ENCODE measurements around the gene PCLO.
"Not testable (repeated sequence)": the region's sequence is repeated elsewhere in the genome, so short reads cannot be mapped to it uniquely, and the experiment has no call there.

PCLO gene

GRCh38 chr7:82953324-82954027 lies 209.2 kb downstream of the PCLO start:
- DNase-seq = no peak

DNA sequence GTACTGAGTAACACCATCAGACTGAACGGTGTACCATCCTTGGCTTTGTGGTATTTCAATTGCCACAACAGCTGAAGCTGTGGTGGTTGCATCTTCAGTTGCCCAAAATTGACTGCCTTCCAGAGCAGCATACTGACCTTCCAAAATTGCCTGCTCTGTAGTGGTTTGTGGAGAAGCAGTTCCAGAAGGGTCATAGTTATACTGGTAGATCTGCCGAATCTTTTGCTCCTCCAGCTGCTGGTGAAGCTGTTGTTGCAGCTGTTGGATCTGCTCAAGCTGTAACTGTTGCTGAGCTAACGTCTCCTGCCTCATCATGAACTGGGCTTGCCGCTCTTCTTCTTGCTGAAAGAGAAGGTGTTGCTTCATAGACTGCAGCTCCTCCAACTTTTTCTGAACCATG lies 212.2 kb downstream of the PCLO start:
- DNase-seq = no peak

DNA sequence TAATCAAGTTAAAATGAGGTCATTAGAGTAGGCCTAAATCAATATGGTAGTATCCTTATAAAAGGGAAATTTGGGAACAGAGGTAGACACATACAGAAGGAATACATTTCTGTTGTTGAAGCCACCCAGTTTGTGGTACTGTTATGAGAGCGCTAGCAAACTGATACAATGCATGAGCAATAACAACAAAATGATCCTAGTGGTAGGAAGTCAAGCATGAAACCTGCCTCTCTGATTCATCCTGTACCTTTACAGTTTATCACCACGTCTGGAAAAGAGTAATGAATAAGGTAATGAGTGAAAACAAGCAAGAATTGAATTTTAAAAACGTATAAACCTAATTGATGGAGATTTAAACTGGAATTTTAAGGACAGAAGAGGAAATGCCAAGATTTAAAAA lies 217.2 kb downstream of the PCLO start:
- DNase-seq = no peak

- no peak for DNase-seq
These were observed 217.6 kb downstream of the PCLO start for GRCh38 chr7:82945056-82945455.

DNA sequence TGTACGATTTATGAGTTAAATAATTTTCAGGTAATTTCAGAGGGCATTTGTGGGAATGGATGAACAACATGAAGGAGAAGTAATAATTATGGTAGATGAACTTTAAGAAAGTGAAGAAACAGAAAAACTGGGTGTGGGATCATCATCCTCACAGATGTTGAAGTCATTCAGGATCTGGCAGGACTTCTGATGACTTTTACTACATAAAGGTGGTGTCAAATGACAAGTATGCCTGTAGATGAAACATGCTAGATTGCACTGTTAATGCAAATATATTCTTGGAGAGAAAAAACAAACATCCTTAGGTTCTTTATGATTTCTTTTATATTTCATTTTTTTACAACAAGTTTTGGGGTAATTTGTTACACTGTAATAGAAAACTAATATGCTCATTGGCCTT lies 230.2 kb downstream of the PCLO start:
- no peak for DNase-seq

DNA sequence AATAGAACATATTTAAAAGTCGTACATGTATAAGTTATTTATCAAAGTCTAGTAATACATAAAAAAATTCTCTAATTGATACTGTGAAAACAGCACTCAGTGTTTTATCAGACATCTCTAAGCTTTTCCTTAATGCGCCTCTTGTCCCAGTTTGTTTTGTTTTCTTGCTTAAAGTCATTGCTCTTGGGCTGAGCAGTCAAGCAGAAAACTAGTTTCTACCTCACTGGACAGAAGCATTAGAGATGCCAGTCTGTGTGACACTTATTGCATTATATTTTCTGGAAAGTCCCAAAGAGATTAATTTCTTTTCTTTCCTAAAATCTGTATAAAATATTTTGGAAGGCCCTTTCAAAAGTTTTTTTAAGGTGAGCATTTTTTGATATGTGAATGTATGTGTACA lies 236.2 kb downstream of the PCLO start:
- DNase-seq = no peak

DNA sequence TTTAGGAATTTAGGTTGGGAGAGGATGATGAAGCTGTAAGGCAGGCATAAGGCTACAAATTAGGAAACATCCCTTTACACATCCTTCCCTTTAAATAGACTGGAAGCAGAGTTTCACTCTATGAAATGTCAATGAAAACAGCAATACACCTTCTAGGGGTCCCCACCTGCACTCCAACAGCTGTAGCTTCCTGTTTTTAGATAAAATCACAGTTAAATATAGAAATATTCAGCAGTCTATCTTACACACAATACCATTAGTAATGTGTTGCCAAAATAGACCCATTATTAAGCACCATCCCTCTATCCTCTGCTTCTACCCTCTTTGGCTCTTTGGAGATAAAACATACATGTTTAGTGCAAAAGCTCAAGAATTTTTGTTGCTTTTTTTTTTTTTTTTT lies 237.4 kb downstream of the PCLO start:
- DNase-seq = no peak

GRCh38 chr7:82906502-82906901 lies 256.2 kb downstream of the PCLO start:
- no peak for DNase-seq

GRCh38 chr7:82904871-82905270 lies 257.8 kb downstream of the PCLO start:
- no peak for DNase-seq

DNA sequence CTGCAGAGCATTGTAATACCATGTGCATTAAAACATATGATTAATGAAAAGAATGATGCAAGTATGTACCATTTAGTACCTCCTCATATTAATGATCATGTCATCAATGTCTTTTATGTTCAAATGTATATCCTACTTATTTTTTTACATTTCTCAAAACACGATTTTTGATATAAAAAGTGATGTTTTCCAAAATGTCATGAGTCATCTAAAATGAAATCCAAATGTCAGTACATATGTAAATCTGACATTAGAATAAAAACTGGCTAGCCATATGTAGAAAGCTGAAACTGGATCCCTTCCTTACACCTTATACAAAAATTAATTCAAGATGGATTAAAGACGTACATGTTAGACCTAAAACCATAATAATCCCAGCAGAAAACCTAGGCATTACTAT lies 261.6 kb downstream of the PCLO start:
- not testable (repeated sequence) for DNase-seq

- no peak for DNase-seq
These were observed 265.2 kb downstream of the PCLO start for GRCh38 chr7:82897500-82897899.

DNA sequence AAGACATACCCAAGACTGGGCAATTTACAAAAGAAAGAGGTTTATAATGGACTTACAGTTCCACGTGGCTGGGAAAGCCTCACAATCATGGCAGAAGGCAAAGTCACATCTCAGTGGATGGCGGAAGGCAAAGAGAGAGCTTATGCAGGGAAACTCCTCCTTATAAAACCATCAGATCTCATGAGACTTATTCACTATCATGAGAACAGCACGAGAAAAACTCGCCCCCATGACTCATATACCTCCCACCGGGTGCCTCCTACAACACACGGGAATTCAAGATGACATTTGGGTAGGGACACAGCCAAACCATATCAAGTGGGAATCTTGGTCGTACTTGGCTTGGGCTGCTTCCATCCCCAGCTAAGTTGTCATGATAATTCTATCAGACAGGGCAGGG lies 268.3 kb downstream of the PCLO start:
- DNase-seq = not testable (repeated sequence)

DNA sequence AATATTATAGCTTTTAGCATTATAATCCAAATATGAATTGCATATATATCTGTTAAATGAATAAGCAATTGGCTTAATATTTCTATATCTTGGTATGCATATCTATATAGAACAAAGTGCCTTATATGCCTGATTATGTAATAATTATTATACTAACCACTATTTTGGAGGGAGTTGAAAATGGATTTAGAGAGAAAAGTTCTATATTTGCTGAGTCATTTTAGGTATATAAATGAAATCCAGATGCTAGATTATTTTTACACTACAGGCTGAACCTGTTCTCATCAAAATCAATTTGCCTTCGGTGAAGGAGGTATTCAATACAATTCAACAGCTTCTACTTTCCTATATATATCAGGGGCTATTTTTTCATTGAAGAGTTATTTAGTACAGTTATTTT lies 276.4 kb downstream of the PCLO start:
- DNase-seq = no peak

DNA sequence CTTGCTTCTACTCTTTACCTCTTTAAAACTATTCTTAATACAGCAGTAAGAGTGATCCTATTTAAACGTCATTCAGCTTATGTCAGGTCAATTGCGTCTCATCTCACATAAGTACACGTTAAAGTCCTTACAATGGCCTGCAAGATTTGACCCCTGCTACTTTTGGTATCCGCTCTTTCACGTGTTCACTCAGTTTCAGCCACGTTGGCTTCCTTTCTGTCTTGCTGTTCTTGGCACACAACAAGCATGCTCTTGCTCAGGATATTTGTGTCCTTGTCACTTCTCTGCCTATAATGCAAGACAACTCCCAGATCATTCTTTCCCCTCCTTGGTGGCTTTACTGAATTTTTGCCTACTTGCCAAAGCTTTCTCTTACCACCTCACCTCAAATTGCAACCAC lies 296.8 kb downstream of the PCLO start:
- DNase-seq = no peak

DNA sequence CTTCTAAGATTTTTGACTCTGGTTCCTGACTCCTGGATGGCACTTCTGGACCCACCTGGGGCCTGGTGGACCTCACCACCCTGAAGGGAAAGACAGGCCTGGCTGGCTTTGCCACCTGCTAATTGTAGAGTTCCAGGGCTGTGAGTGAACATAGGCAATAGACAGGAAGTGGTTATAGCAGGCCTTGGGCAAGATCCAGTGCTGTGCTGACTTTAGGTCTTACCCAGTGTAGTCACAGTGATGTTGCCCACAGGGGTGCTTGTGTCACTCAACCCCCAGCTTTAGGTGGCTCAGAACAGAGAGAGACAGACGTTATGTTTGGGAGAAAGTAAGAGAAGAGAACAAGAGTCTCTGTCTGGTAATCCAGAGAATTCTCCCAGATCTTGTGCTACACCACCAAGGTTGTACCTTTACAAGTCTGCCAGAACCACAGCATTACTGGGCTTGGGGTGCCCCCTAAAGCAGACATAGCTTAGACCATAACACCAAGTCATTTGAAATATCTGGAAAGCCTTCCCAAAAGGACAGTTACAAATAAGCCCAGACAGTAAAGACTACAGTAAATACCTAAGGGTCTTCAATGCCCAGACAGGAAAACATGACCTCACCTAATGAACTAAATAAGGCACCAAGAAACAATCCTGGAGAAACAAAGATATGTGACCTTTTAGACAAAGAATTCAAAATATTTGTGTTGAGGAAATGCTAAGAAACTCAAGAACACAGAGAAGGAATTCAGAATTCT lies 303.4 kb downstream of the PCLO start:
- DNase-seq = no peak

DNA sequence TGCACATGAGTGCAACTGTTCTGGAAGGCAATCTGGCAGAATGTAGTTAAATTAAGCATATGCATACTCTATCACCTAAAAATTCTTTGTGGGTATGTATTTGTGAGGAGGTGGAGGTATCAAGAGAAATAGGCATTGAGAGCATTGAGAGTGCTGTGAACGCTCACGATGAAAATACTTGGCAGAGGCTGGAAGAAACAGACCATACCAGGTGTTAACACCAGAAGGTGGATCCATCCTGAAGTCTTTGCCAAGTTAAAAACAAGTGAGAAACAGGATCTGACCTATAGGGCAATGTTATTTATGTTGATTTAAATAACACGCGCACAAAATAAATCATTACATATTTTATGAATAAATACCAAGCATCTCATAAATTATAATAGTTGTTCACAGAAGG lies 311.6 kb downstream of the PCLO start:
- DNase-seq = no peak

GRCh38 chr7:82841828-82842227 lies 320.9 kb downstream of the PCLO start:
- no peak for DNase-seq

GRCh38 chr7:82840061-82840460 lies 322.6 kb downstream of the PCLO start:
- no peak for DNase-seq

- DNase-seq = no peak
These were observed 323.1 kb downstream of the PCLO start for GRCh38 chr7:82839555-82839954.

GRCh38 chr7:82839063-82839462 lies 323.6 kb downstream of the PCLO start:
- DNase-seq = no peak

DNA sequence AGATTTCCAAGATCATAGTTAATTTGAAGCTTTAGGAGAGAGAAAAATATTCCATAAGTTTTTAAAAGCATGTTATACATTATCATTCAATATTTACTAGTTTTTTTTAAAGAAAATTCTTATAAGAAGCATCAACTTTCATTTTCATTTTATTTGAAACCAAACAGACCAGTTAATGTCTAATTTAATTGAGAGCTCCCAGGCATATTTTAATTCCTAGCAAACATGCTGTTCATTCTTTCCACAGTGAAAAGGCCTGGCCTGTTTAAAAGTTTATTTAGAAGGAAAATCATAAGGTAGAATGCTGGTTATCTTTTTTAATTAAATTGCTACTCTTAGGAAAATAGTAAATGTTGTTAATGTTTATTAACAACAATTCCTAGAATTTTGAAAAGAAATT lies 324.4 kb downstream of the PCLO start:
- DNase-seq = no peak

- no peak for DNase-seq
These were observed 339.6 kb downstream of the PCLO start for GRCh38 chr7:82823073-82823472.

DNA sequence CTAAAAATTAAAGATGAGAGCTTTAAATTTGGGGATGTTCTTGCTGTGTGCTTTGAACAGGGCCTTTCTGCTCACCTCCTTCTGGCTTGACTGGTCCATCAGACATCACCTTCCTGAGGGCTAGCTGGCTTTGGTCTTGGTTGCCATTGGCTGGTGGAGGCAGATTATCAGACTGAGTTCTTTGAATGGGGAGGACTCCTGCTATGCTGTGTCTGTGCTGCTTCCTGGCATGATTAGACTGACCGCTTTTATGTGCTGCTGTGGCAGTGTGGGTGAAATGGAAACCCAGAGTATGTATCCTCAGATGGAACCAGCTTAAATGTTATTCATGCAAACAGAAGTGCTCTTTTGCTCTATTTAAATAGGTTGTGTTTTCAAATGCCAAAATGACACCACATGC lies 341.6 kb downstream of the PCLO start:
- DNase-seq = no peak

DNA sequence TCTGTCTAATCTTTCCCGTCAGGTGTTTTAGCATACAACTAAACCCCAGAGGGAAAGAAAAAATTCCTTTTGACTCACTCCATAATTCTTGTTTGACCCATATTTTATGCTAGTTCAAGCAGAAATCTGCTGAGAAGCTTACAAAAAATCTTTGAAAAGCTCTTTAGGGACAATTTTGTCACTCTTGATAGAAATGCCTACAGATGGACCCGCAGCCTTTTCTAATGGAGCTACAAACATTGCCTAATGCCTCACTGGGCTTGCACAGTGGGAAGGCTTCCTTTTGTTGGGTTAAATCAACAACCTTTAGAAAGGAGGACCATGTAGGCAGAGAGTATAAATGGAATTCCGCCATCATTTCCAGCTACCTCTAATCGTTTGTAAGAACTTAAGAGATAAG lies 344.5 kb downstream of the PCLO start:
- DNase-seq = no peak

DNA sequence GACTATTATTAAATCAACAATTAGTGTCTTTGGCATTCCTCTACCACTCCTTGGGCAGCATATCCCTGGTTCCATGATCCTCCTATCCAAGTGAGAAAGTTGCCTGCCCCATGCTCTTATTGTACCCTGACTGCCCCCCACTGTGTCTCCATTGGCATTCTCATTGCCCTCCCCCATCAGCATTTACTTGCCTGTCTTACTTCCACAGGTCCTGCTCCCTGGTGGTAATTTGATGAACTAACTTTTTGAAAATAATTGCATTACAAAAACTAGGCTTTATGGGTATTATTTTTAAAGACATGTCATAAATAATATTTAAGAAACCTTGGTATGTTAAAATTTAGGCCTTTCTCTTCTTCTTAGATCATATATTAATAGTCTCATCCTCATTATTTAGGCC lies 346.4 kb downstream of the PCLO start:
- no peak for DNase-seq

All from NCI-H2227 treated with DMSO at 0.1 percent for 48 hours (cell line).